ENCODE measurements around the gene OR9A2. TPM values are rescaled to one million over a fixed set of nuclear protein-coding genes. Genes with fewer than 3 reads are reported as not detected.

Gene OR9A2
- not detected in 2 replicates for total RNA-seq

GRCh38 chr7:143027032-143027431 is at the start of gene OR9A2:
Gene OR9A2 (minus strand): TSS chr7:143027132. CDS start chr7:143027132, 0 bp downstream.

GRCh38 chr7:143052041-143052440 is 25.1 kb upstream of the OR9A2 start, which contains the start of gene OR6V1:
Gene OR6V1 (plus strand): TSS chr7:143052341. CDS start chr7:143052341, 0 bp downstream.

Other genes starting within 250 kb of the OR9A2 start
- 0.15 TPM in 1 of 2 replicates, not detected in the other for gene EPHB6, start 172.1 kb downstream of the OR9A2 start, total RNA-seq
- gene TRPV6, start 141.4 kb downstream of the OR9A2 start, total RNA-seq: not detected in 2 replicates
- gene TRPV5, start 93.4 kb downstream of the OR9A2 start, total RNA-seq: not detected in 2 replicates
- not detected in 2 replicates for gene LLCFC1, start 87.6 kb downstream of the OR9A2 start, total RNA-seq
- gene KEL, start 64.8 kb downstream of the OR9A2 start, total RNA-seq: not detected in 2 replicates
- gene OR6V1, start 25.2 kb upstream of the OR9A2 start, total RNA-seq: not detected in 2 replicates
- gene PIP, start 104.9 kb upstream of the OR9A2 start, total RNA-seq: not detected in 2 replicates
- not detected in 2 replicates for gene TAS2R39, start 156.3 kb upstream of the OR9A2 start, total RNA-seq
- gene TAS2R40, start 194.9 kb upstream of the OR9A2 start, total RNA-seq: not detected in 2 replicates
- gene GSTK1, start 236.3 kb upstream of the OR9A2 start, total RNA-seq: 142 and 159 TPM in 2 replicates